AG09319 (cell line): Measurements from ENCODE around the gene ATOH7.

Experiments
- DNase-seq: peaks from one replicate; pipeline ENCODE4 v3.0.0-alpha.2; 2010; ENCODE audit warnings: low read depth; ENCODE audit errors: extremely low read depth
- TF ChIP-seq, protein P1 (sequence below): IDR thresholded peaks from 2 replicates; pipeline ENCODE4 v1.5.1; 2011; ENCODE audit warnings: low read depth, mild to moderate bottlenecking, inconsistent platforms, low read length, moderate library complexity

Gene ATOH7

DNA sequence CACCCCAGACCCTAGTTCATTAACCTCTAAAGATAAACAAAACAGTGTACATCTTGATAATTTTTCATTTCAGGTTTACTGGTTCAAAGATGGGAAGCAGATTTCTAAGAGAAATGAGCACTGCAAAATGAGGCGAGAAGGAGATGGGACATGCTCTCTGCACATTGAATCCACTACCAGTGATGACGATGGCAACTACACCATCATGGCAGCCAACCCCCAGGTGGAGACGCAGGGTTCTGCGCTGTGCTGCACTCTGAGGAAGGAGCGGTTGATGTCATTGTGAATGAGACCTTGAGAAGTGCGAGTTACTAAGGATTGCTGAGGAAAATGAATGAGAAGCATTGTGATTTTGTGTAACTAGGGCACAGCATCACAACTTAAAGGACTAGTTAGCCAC is 37.6 kb downstream of the ATOH7 start:
- DNase-seq: no peak
- TF ChIP-seq, protein P1, sequence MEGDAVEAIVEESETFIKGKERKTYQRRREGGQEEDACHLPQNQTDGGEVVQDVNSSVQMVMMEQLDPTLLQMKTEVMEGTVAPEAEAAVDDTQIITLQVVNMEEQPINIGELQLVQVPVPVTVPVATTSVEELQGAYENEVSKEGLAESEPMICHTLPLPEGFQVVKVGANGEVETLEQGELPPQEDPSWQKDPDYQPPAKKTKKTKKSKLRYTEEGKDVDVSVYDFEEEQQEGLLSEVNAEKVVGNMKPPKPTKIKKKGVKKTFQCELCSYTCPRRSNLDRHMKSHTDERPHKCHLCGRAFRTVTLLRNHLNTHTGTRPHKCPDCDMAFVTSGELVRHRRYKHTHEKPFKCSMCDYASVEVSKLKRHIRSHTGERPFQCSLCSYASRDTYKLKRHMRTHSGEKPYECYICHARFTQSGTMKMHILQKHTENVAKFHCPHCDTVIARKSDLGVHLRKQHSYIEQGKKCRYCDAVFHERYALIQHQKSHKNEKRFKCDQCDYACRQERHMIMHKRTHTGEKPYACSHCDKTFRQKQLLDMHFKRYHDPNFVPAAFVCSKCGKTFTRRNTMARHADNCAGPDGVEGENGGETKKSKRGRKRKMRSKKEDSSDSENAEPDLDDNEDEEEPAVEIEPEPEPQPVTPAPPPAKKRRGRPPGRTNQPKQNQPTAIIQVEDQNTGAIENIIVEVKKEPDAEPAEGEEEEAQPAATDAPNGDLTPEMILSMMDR: no peak

DNA sequence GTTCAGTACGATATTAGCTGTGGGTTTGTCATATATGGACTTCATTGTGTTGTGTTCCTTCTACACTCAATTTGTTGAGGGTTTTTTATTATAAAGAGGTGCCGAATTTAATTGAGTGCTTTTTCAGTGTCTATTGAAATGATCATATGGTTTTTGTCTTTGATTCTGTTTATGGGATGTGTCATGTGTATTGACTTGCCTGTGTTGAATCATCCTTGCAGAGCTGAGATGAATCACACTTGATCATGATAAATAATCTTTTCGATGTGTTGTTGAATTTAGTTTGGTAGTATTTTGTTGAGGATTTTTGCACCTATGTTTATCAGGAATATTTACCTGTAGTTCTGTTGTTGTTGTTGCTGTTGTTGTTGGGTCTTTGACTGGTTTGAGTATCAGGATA is 39.8 kb downstream of the ATOH7 start:
- DNase-seq: no peak
- TF ChIP-seq, protein P1: no peak

DNA sequence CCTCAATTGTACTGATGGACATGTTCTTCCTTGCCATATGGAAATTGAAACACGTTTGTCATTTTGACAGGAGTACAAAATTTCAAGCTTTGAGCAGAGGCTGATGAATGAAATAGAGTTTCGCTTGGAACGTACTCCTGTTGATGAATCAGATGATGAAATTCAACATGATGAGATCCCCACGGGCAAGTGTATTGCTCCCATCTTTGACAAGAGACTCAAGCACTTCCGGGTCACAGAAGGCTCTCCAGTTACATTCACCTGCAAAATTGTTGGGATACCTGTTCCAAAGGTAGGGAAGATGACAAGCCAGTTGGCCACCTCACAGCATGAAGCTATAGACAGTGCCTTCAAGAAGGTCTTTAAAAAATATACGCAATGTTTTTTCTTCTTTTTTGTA is 43.1 kb downstream of the ATOH7 start:
- TF ChIP-seq, protein P1: no peak
- DNase-seq: no peak

DNA sequence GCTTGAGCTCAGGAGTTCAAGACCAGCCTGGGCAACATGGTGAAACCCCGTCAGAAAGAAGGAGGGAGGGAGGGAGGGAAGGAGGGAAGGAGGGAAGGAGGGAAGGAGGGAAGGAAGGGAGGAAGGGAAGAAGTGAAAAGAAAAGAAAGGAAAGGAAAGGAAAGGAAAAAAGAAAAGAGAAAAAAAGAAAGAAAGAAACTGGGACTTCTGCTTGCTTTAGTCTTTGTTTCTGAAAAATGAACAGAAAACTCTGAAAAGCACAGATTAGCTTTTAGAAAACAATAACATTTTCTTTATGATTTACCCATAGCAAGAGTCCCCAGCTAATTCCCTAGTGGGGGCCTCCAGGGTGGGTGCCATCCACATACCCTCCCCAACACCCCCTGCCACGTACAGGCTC is 46.8 kb downstream of the ATOH7 start:
- TF ChIP-seq, protein P1: no peak
- no peak for DNase-seq

DNA sequence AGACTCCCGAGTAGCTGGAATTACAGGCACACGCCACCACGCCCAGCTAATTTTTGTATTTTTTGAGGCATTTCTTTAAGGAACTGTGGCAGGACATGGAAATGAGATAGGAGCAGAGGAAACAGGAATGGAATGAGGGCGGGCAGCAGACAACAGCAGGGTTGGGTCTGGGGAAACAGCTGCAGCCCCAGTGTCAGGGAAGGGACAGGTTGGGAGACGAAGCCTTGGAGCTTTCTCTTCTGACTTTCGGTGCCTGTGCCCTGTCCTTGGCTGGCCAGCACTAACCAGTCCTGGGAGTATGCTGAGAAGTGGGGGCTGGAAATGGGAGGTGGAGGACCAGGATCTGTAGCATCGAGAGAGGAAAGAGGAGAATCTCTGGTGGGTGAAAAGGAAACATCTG is 47.4 kb downstream of the ATOH7 start:
- DNase-seq: no peak
- TF ChIP-seq, protein P1: no peak
